HG03108 (cell line): ENCODE measurements around the gene DEPDC4.

Experiments used
- ATAC-seq: cut with Tn5 transposase; IDR thresholded peaks from one replicate; pipeline ENCODE4 v1.9.1; 2021; ENCODE audit warnings: moderate library complexity; ENCODE audit not compliant: unreplicated experiment

The DEPDC4 gene

DNA sequence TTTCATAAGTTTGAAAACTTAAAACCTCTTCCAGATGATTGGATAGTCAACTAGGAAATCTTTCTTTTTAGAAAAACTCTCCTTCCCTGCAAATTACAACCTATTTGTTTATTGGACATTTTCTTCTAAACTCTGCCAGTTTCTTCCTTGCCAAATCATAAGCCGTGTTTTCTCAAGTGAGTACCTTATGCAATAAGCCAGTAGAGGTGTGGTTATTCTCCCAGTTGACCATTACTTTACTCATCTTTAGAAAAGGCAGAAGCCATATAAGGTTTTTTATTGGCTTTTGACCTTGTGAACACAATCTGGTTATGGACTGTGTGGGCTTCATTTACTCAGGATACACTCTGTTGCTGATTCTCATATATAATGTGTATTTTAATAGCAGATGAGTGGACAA lies 51.7 kb downstream of the DEPDC4 start:
- no peak for ATAC-seq

GRCh38 chr12:100214518-100214917 lies 52.4 kb downstream of the DEPDC4 start:
- no peak for ATAC-seq

DNA sequence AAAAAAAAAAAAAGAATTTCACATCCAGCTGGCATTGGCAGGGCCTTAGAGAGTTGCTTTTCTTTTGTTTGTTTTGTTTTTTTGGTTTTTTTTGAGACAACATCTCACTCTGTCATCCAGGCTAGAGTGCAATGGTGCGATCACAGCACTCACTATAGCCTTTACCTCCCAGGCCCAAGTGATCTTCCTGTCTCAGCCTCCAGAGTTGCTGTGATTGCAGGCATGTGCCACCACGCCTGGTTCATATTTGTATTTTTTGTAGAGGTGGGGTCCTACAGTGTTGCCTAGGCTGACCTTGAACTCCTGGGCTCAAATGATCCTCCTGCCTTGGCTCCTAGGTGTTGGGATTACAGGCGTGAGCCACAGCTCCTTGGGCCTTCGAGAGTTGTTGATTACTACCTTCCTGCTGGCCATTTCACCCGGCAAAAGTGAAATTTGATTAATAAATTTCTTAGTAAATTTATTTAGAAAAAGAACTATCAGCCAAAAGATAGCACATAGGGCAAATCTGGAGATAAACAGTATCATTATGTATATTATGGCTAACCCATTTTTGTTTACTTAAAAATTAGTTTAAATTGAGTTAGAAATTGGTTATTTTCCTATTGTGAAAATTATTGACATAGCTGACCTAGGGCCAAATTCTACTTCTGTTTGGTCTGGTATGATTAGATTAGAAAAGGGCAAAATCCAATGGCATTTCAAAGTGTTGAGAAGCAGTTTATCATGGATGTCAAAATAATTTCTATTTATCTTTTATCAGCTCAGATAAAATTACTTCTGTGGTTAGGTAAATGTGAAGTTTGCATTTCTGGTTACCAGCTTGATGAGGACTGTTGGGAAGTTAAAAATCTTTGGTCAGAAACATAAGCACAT lies 53.6 kb downstream of the DEPDC4 start:
- ATAC-seq, result no peak

DNA sequence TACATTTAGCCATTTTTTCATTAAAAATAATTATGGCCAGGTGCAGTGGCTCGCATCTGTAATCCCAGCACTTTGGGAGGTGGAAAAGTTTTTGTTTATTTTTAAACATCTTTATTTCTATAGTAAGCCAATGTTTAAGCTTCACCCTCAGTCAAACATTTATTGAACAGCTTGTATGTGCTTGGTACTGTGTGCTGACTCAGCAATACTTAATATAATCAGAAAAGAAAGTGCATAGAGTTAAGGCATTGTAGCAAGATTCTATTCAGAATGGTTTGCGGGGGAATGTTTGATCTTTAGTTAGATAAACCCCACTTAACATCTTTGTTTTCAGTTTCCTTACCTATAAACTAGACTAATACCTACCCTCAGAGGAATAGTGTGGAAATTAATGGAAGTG lies 55.2 kb downstream of the DEPDC4 start:
- ATAC-seq, result no peak

GRCh38 chr12:100208834-100209233 lies 58.0 kb downstream of the DEPDC4 start:
- no peak for ATAC-seq

DNA sequence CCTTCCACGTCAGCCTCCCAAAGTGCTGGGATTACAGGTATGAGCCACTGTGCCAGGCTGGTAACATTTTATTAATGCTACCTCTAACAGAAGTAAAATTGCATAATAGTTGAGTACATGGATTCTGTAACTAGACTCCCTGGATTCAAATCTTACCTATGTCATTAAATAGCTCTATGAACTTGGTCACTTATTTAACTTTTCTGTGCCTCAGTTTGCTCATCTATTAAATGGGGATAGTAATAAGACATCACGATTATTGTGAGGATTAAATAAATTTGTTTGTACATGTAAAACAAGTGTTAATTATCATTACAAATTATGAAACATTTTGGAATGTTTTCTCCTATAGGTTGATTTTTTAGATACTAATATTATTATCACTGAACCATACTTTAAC lies 59.6 kb downstream of the DEPDC4 start:
- ATAC-seq, result no peak

GRCh38 chr12:100201604-100202423 lies 65.1 kb downstream of the DEPDC4 start:
- ATAC-seq, result no peak

DNA sequence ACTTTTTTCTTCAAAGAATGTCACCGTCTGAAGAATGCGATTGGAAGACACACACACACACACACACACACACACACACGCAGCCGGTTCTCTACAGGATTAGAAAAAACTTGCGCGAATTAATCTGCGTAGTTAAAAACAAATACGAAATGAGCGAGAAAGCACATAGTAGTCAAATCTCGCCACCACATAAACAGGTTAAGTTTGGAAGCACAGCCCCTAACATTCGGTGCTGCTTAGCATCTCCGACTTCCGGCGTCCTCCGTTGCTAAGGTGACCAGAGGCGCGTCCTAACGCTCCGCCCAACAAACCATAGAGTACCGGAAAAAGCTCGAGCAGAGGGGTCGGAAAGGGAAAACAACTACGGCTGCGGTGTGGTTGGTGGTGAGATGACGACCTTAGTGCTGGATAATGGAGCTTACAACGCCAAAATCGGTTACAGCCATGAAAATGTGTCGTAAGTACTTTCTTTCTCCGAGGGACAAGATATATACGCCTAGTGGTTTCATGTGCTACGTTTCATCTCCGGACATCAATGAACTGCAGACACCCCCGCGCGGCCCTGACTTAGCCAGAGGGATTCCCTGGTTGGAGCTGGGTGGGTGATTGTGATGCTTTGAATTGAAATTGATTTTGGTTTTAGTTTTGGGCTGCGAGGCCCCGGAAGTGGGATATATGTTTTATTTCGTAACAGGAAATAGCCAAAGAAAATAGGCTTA lies 66.3 kb downstream of the DEPDC4 start, which contains the start of gene ACTR6:
ACTR6 (plus strand) TSS at position 353 of the 719 bp plus-strand sequence; CDS start at position 390, 37 bp downstream.
- peak; percentile 88 for ATAC-seq

- ATAC-seq, result peak; percentile 77
These were observed 67.3 kb downstream of the DEPDC4 start for GRCh38 chr12:100199347-100200149.

GRCh38 chr12:100199023-100199346 lies 67.9 kb downstream of the DEPDC4 start:
- no peak for ATAC-seq

DNA sequence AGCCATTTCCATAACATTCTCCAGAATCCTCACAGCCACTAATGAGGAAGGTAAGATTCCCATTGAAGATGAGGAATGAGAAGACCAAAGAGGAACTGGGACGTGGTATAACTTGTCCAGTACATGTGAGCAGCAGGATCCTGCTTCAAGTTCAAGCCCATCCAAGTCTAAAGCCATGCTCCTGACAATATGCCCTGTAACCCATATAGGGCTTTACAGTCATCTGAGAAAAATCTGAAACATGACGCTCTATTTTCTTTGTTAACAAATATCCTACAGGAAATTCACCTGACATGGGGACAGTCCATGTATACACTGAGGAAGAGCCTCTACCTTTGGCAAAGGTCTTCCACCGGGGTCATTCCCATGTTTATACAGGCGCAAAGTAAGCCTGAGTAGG lies 69.4 kb downstream of the DEPDC4 start:
- ATAC-seq, result no peak

GRCh38 chr12:100193085-100193484 lies 73.8 kb downstream of the DEPDC4 start:
- ATAC-seq, result no peak
